Measurements from ENCODE around the gene CDKN2C. TPM values are rescaled to one million over a fixed set of nuclear protein-coding genes. Genes with fewer than 3 reads are reported as not detected.

Gene CDKN2C
- 10 to 100 TPM; 21.1 to 52.1 (median 38.8) TPM for total RNA-seq

- peak; percentile 25 for ATAC-seq
- Histone ChIP-seq H3K9me3 (no peaks in the 10 kb centered on the region), H3K27me3 (no peaks in the 10 kb centered on the region), H3K4me1 (peaks cover 0 to 42% (median 0%) of the 10 kb centered on the region in 3 donors), H3K36me3 (no peaks in the 10 kb centered on the region), H3K27ac (peak within 1 kb of the TSS; percentile 83 to 98 (median 96)), H3K4me3 (peak within 1 kb of the TSS; percentile 56 to 69)
- TF ChIP-seq POLR2A (IDR thresholded peaks at IDR 0.05): peak; percentile 36 to 65
- peak; percentile 55 for TF ChIP-seq POLR2AphosphoS5 (IDR thresholded peaks at IDR 0.05)
- TF ChIP-seq CTCF (IDR thresholded peaks at IDR 0.05): no peak
- no peak for TF ChIP-seq EP300 (IDR thresholded peaks at IDR 0.05)
- 0% methylated on average over 18 to 20 of the region's 44 CpGs for WGBS, 2 donors (ENCODE audit: low coverage in 1 of 2)
Measured at GRCh38 chr1:50969611-50970508, at the start of gene CDKN2C. Gene CDKN2C, plus strand, starts transcription at chr1:50970245. Its CDS starts 124 bp downstream, at chr1:50970369.

GRCh38 chr1:50920409-50920808, 49.6 kb upstream of the CDKN2C start:
- H3K27me3 ChIP-seq: no peaks in the 10 kb centered on the region
- no peak for ATAC-seq
- no peaks in the 10 kb centered on the region for H3K4me1 ChIP-seq
- peaks cover 0 to 13% (median 0%) of the 10 kb centered on the region in 3 donors for H3K9me3 ChIP-seq
- no peak for TF ChIP-seq POLR2AphosphoS5 (IDR thresholded peaks at IDR 0.05)
- no peak for TF ChIP-seq CTCF (IDR thresholded peaks at IDR 0.05)
- TF ChIP-seq POLR2A (IDR thresholded peaks at IDR 0.05): no peak
- TF ChIP-seq EP300 (IDR thresholded peaks at IDR 0.05): no peak
- H3K4me3 ChIP-seq: no peak overlapping the region
- H3K27ac ChIP-seq: no peak overlapping the region
- 92 to 100% methylated on average over 1 of the region's 1 CpG for WGBS, 2 donors (ENCODE audit: low coverage in 1 of 2)
- no peaks in the 10 kb centered on the region for H3K36me3 ChIP-seq

- ATAC-seq: no peak
- Histone ChIP-seq H3K4me3 (no peak overlapping the region), H3K27me3 (no peaks in the 10 kb centered on the region), H3K4me1 (no peaks in the 10 kb centered on the region), H3K9me3 (peaks cover 0 to 13% (median 0%) of the 10 kb centered on the region in 3 donors), H3K27ac (no peak overlapping the region), H3K36me3 (no peaks in the 10 kb centered on the region)
- WGBS, 2 donors (ENCODE audit: low coverage in 1 of 2): 93 to 100% methylated on average over 2 to 3 of the region's 4 CpGs
- no peak for TF ChIP-seq POLR2AphosphoS5 (IDR thresholded peaks at IDR 0.05)
- no peak for TF ChIP-seq POLR2A (IDR thresholded peaks at IDR 0.05)
- TF ChIP-seq CTCF (IDR thresholded peaks at IDR 0.05): no peak
- no peak for TF ChIP-seq EP300 (IDR thresholded peaks at IDR 0.05)
Measured at GRCh38 chr1:50921029-50921428, 49.0 kb upstream of the CDKN2C start.

GRCh38 chr1:50923564-50923963, 46.5 kb upstream of the CDKN2C start:
- Histone ChIP-seq H3K4me3 (no peak overlapping the region), H3K9me3 (peaks cover 0 to 13% (median 0%) of the 10 kb centered on the region in 3 donors), H3K27me3 (no peaks in the 10 kb centered on the region), H3K4me1 (no peaks in the 10 kb centered on the region), H3K27ac (no peak overlapping the region), H3K36me3 (no peaks in the 10 kb centered on the region)
- TF ChIP-seq POLR2A (IDR thresholded peaks at IDR 0.05) (no peak), POLR2AphosphoS5 (IDR thresholded peaks at IDR 0.05) (no peak), EP300 (IDR thresholded peaks at IDR 0.05) (no peak), CTCF (IDR thresholded peaks at IDR 0.05) (no peak)
- ATAC-seq: no peak
- 100% methylated on average over 1 of the region's 1 CpG for WGBS, 2 donors (ENCODE audit: low coverage in 1 of 2)

All from gastroesophageal sphincter (tissue), 4 donors.